ENCODE measurements around the gene HCN2. TPM values are rescaled to one million over a fixed set of nuclear protein-coding genes. Genes with fewer than 3 reads are reported as not detected.

The HCN2 gene
- total and polyA plus RNA-seq, 9 of the 15 experiments (the other 6 are each of a cell fraction or from before 2014, with no cell fraction given), result 0.29 to 4.2 (median 0.82) TPM; not detected in 2

- TF ChIP-seq HMBOX1 (IDR thresholded peaks at IDR 0.05) (no peak), TSHZ1 (CRISPR knock-in tag; IDR thresholded peaks at IDR 0.05) (no peak), SFPQ (IDR thresholded peaks at IDR 0.05; ENCODE audit: low read depth, low read length) (no peak), SRSF3 (IDR thresholded peaks at IDR 0.05; ENCODE audit: insufficient read depth, low read length) (no peak), NELFE (IDR thresholded peaks at IDR 0.05; ENCODE audit: insufficient read depth, insufficient read length) (peak; percentile 46), ZNF699 (CRISPR knock-in tag; IDR thresholded peaks at IDR 0.05; ENCODE audit: insufficient replicate concordance) (no peak), RCOR1 (IDR thresholded peaks at IDR 0.05; ENCODE audit: borderline replicate concordance in 1 of 2, low read depth in 2 of 2, low read length in 2 of 2) (peak in 1 of 2 experiments; percentile 95; a peak in 2 of 4 replicates), ZBTB11 (CRISPR knock-in tag; IDR thresholded peaks at IDR 0.05) (peak in 1 of 3 experiments; percentile 64; a peak in 1 of 6 replicates), MNT (conservative IDR thresholded peaks at IDR 0.05) (peak; percentile 81 to 90), L3MBTL2 (IDR thresholded peaks at IDR 0.05) (peak; percentile 80), ZNF589 (CRISPR knock-in tag; IDR thresholded peaks at IDR 0.05; ENCODE audit: low read depth) (no peak), ZNF184 (CRISPR knock-in tag; IDR thresholded peaks at IDR 0.05) (no peak), TFAM (CRISPR knock-in tag; conservative IDR thresholded peaks at IDR 0.05) (no peak), ZNF384 (IDR thresholded peaks at IDR 0.05; ENCODE audit: low read depth, low read length) (peak; percentile 78), EP300 (IDR thresholded peaks at IDR 0.05; ENCODE audit: low read length) (peak; percentile 49)
These were observed 17.4 kb upstream of the HCN2 start, which contains the start of gene BSG (continued) for GRCh38 chr19:572140-572742.
